H1 (cell line): ENCODE measurements around the gene GPR161.

Experiments used
- CEBPB ChIP-seq: IDR thresholded peaks from 2 replicates; pipeline ENCODE4 v1.6.1; 2012; ENCODE audit warnings: low read depth, low read length
- POLR2A ChIP-seq, 2 experiments: IDR thresholded peaks; 1 replicate in 1 of 2; 2 replicates in 1 of 2; pipeline ENCODE4 v1.6.1; 2011; ENCODE audit warnings: low read depth in 2 of 2, low read length in 2 of 2, mild to moderate bottlenecking in 2 of 2; ENCODE audit errors: control extremely low read depth in 1 of 2
- TEAD4 ChIP-seq: IDR thresholded peaks from 2 replicates; pipeline ENCODE4 v1.6.1; 2012; ENCODE audit warnings: low read depth, low read length, inconsistent platforms, mixed read lengths
- ZNF274 ChIP-seq: IDR thresholded peaks from 2 replicates; pipeline ENCODE4 v1.7.0; 2012; ENCODE audit warnings: low read length, borderline replicate concordance; ENCODE audit errors: extremely low read depth
- TF ChIP-seq, protein P1 (sequence below), 3 experiments: IDR thresholded peaks; 1 replicate in 2 of 3; 2 replicates in 1 of 3; pipeline versions ENCODE4 v1.5.1 to v1.6.1; 2011; ENCODE audit warnings: low read length in 3 of 3, mild to moderate bottlenecking in 3 of 3, inconsistent platforms in 2 of 3, low read depth in 1 of 3, moderate library complexity in 1 of 3; ENCODE audit not compliant: insufficient read depth in 1 of 3; ENCODE audit errors: control extremely low read depth in 1 of 3

DNA sequence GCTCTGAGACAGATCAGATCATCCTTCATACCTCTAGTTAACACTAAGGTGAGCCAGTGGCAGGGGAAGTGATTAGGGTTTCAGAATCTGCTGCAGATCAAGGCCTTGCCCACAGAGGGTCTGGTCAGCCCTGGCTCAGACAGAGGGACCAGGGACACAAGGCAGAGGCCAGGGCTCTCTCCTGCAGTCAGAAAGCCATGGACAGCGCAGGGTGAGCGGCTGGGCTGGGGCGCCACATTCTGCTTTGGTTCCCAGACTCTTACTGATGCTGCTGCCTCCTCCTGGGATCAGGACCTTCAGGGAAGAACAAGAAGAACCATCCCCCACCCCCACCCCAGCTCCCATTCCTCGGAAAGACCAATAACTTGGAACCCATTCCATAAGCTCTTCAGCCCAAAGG lies 43.1 kb downstream of the GPR161 start:
- TF ChIP-seq, protein P1, sequence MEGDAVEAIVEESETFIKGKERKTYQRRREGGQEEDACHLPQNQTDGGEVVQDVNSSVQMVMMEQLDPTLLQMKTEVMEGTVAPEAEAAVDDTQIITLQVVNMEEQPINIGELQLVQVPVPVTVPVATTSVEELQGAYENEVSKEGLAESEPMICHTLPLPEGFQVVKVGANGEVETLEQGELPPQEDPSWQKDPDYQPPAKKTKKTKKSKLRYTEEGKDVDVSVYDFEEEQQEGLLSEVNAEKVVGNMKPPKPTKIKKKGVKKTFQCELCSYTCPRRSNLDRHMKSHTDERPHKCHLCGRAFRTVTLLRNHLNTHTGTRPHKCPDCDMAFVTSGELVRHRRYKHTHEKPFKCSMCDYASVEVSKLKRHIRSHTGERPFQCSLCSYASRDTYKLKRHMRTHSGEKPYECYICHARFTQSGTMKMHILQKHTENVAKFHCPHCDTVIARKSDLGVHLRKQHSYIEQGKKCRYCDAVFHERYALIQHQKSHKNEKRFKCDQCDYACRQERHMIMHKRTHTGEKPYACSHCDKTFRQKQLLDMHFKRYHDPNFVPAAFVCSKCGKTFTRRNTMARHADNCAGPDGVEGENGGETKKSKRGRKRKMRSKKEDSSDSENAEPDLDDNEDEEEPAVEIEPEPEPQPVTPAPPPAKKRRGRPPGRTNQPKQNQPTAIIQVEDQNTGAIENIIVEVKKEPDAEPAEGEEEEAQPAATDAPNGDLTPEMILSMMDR (IDR thresholded peaks at IDR 0.05; ENCODE audit: control extremely low read depth in 1 of 3, insufficient read depth in 1 of 3, low read depth in 1 of 3, low read length in 3 of 3) = no peak
- TF ChIP-seq CEBPB = no peak
- no peak for TF ChIP-seq POLR2A (IDR thresholded peaks at IDR 0.05; ENCODE audit: control extremely low read depth in 1 of 2, low read depth in 2 of 2, low read length in 2 of 2)
- TF ChIP-seq ZNF274 = no peak
- TF ChIP-seq TEAD4 = no peak
